Stimulated activated naive B cell treated with anti-CD40 and anti-IgM and Interleukin-4, amounts not matched to agents 10 μg/mL and 1 μg/mL and 100 μg/mL, for 72 hours (primary cell): ENCODE results near the gene PRDM12.

Experiments
- ATAC-seq, 2 donors: fragments of 150-1000 bp; cut with Tn5 transposase; replicated peaks; 2 replicates each; pipeline ENCODE4 v1.10.0; 2021; ENCODE audit warnings: moderate library complexity in 1 of 2
- DNase-seq: peaks from one replicate; pipeline ENCODE4 v3.0.0; 2021
- H3K27ac Mint-ChIP-seq: one replicate; pipeline ENCODE4 v1.8.0; 2022; ENCODE audit warnings: mild to moderate bottlenecking, mixed read lengths
- H3K27me3 Mint-ChIP-seq, 2 donors: one replicate each; pipeline ENCODE4 v1.8.0; 2022; ENCODE audit warnings: mixed read lengths in 2 of 2
- H3K36me3 Mint-ChIP-seq, 2 donors: one replicate each; pipeline ENCODE4 v1.8.0; 2022; ENCODE audit warnings: mixed read lengths in 2 of 2, mild to moderate bottlenecking in 1 of 2
- H3K4me1 Mint-ChIP-seq, 2 donors: one replicate each; pipeline ENCODE4 v1.8.0; 2022; ENCODE audit warnings: mixed read lengths in 2 of 2, mild to moderate bottlenecking in 1 of 2
- H3K4me3 Mint-ChIP-seq, 2 donors: one replicate each; pipeline ENCODE4 v1.8.0; 2022; ENCODE audit warnings: mild to moderate bottlenecking in 2 of 2, mixed read lengths in 2 of 2, moderate library complexity in 1 of 2
- H3K9me3 Mint-ChIP-seq, 2 donors: one replicate each; pipeline ENCODE4 v1.8.0; 2022; ENCODE audit warnings: mixed read lengths in 2 of 2, mild to moderate bottlenecking in 1 of 2

PRDM12 gene

GRCh38 chr9:130651752-130652151, 12.6 kb upstream of the PRDM12 start:
- Mint-ChIP-seq H3K9me3 (peaks cover 2 to 3% of the 10 kb centered on the region in 2 donors), H3K27ac (no peak overlapping the region), H3K36me3 (no peaks in the 10 kb centered on the region), H3K4me1 (no peaks in the 10 kb centered on the region), H3K4me3 (no peak overlapping the region), H3K27me3 (peaks cover 30 to 54% of the 10 kb centered on the region in 2 donors)
- DNase-seq (no peak), ATAC-seq (no peak)

GRCh38 chr9:130654879-130655278, 9.5 kb upstream of the PRDM12 start:
- Mint-ChIP-seq H3K36me3 (peaks cover 1 to 3% of the 10 kb centered on the region in 2 donors), H3K9me3 (no peaks in the 10 kb centered on the region), H3K27ac (no peak overlapping the region), H3K4me1 (peaks cover 2 to 4% of the 10 kb centered on the region in 2 donors), H3K4me3 (no peak overlapping the region), H3K27me3 (peaks cover 47 to 70% of the 10 kb centered on the region in 2 donors)
- DNase-seq (no peak), ATAC-seq (no peak)

- peaks cover 1 to 3% of the 10 kb centered on the region in 2 donors for H3K36me3 Mint-ChIP-seq
- H3K9me3 Mint-ChIP-seq: no peaks in the 10 kb centered on the region
- ATAC-seq (no peak), DNase-seq (no peak)
- H3K27ac Mint-ChIP-seq: no peak overlapping the region
- H3K4me1 Mint-ChIP-seq: peaks cover 18 to 40% of the 10 kb centered on the region in 2 donors
- peaks cover 60 to 91% of the 10 kb centered on the region in 2 donors for H3K27me3 Mint-ChIP-seq
- H3K4me3 Mint-ChIP-seq: no peak overlapping the region
Observed at GRCh38 chr9:130658893-130659698, 5.3 kb upstream of the PRDM12 start.

- peak overlapping the region; percentile 60 to 75 for H3K4me3 Mint-ChIP-seq
- peaks cover 62 to 97% of the 10 kb centered on the region in 2 donors for H3K27me3 Mint-ChIP-seq
- H3K36me3 Mint-ChIP-seq: peaks cover 1 to 3% of the 10 kb centered on the region in 2 donors
- peaks cover 21 to 46% of the 10 kb centered on the region in 2 donors for H3K4me1 Mint-ChIP-seq
- peak overlapping the region; percentile 9 for H3K27ac Mint-ChIP-seq
- DNase-seq (no peak), ATAC-seq (no peak)
- no peaks in the 10 kb centered on the region for H3K9me3 Mint-ChIP-seq
Observed at GRCh38 chr9:130659699-130660248, 4.6 kb upstream of the PRDM12 start.

GRCh38 chr9:130660326-130660682, 4.1 kb upstream of the PRDM12 start:
- Mint-ChIP-seq H3K4me1 (peaks cover 22 to 51% of the 10 kb centered on the region in 2 donors), H3K27ac (no peak overlapping the region), H3K4me3 (peak overlapping the region; percentile 25 to 32), H3K9me3 (no peaks in the 10 kb centered on the region), H3K36me3 (peaks cover 1 to 4% of the 10 kb centered on the region in 2 donors), H3K27me3 (peaks cover 63 to 97% of the 10 kb centered on the region in 2 donors)
- DNase-seq: no peak
- ATAC-seq: no peak

GRCh38 chr9:130660683-130661450, 3.5 kb upstream of the PRDM12 start:
- Mint-ChIP-seq H3K4me1 (peaks cover 26 to 57% of the 10 kb centered on the region in 2 donors), H3K36me3 (peaks cover 1 to 6% of the 10 kb centered on the region in 2 donors), H3K27ac (peak overlapping the region; percentile 65), H3K9me3 (no peaks in the 10 kb centered on the region), H3K4me3 (peak overlapping the region; percentile 56 to 78), H3K27me3 (peaks cover 62 to 97% of the 10 kb centered on the region in 2 donors)
- DNase-seq (no peak), ATAC-seq (peak in 1 of 2 donors; percentile 24)

GRCh38 chr9:130661451-130662098, 2.8 kb upstream of the PRDM12 start:
- Mint-ChIP-seq H3K4me3 (peak overlapping the region; percentile 19 to 78), H3K9me3 (no peaks in the 10 kb centered on the region), H3K36me3 (peaks cover 1 to 6% of the 10 kb centered on the region in 2 donors), H3K4me1 (peaks cover 28 to 64% of the 10 kb centered on the region in 2 donors), H3K27me3 (peaks cover 59 to 97% of the 10 kb centered on the region in 2 donors), H3K27ac (peak overlapping the region; percentile 81)
- no peak for DNase-seq
- no peak for ATAC-seq

GRCh38 chr9:130662099-130662969, 2.1 kb upstream of the PRDM12 start:
- Mint-ChIP-seq H3K4me1 (peaks cover 28 to 69% of the 10 kb centered on the region in 2 donors), H3K27ac (peak overlapping the region; percentile 97), H3K9me3 (no peaks in the 10 kb centered on the region), H3K4me3 (peak overlapping the region; percentile 66 to 78), H3K36me3 (peaks cover 1 to 6% of the 10 kb centered on the region in 2 donors), H3K27me3 (peaks cover 59 to 97% of the 10 kb centered on the region in 2 donors)
- DNase-seq (no peak), ATAC-seq (no peak)

- Mint-ChIP-seq H3K4me1 (peaks cover 28 to 69% of the 10 kb centered on the region in 2 donors), H3K27me3 (peaks cover 60 to 97% of the 10 kb centered on the region in 2 donors), H3K4me3 (peak overlapping the region; percentile 66 to 78), H3K27ac (peak overlapping the region; percentile 97), H3K36me3 (peaks cover 1 to 6% of the 10 kb centered on the region in 2 donors), H3K9me3 (no peaks in the 10 kb centered on the region)
- no peak for DNase-seq
- no peak for ATAC-seq
Observed at GRCh38 chr9:130662970-130663257, 1.5 kb upstream of the PRDM12 start.

GRCh38 chr9:130663258-130663976, 977 bp upstream of the PRDM12 start:
- DNase-seq (no peak), ATAC-seq (peak in 1 of 2 donors; percentile 28)
- H3K27me3 Mint-ChIP-seq: peaks cover 60 to 97% of the 10 kb centered on the region in 2 donors
- peaks cover 1 to 5% of the 10 kb centered on the region in 2 donors for H3K36me3 Mint-ChIP-seq
- no peaks in the 10 kb centered on the region for H3K9me3 Mint-ChIP-seq
- H3K4me1 Mint-ChIP-seq: peaks cover 28 to 69% of the 10 kb centered on the region in 2 donors
- peak overlapping the region; percentile 82 for H3K27ac Mint-ChIP-seq
- peak overlapping the region; percentile 50 to 73 for H3K4me3 Mint-ChIP-seq

- H3K4me3 Mint-ChIP-seq: peak overlapping the region; percentile 50 to 73
- no peak for ATAC-seq
Observed at GRCh38 chr9:130663977-130664250, 480 bp upstream of the PRDM12 start.

GRCh38 chr9:130665029-130665430, 636 bp downstream of the PRDM12 start:
- Mint-ChIP-seq H3K4me1 (peaks cover 26 to 64% of the 10 kb centered on the region in 2 donors), H3K4me3 (peak overlapping the region; percentile 43 to 75), H3K9me3 (no peaks in the 10 kb centered on the region), H3K27me3 (peaks cover 54 to 92% of the 10 kb centered on the region in 2 donors), H3K27ac (peak overlapping the region; percentile 89), H3K36me3 (peaks cover 0 to 3% of the 10 kb centered on the region in 2 donors)
- DNase-seq (no peak), ATAC-seq (no peak)

More at GRCh38 chr9:130663977-130664250, 480 bp upstream of the PRDM12 start:
- Mint-ChIP-seq H3K9me3 (no peaks in the 10 kb centered on the region), H3K27ac (peak overlapping the region; percentile 82), H3K27me3 (peaks cover 60 to 97% of the 10 kb centered on the region in 2 donors), H3K4me1 (peaks cover 28 to 69% of the 10 kb centered on the region in 2 donors), H3K36me3 (peaks cover 1 to 3% of the 10 kb centered on the region in 2 donors)
- DNase-seq: no peak
